HUES64 (cell line): ENCODE results near the gene SMIM9.

ENCODE experiments used
- H3K27ac ChIP-seq: 2 replicates; pipeline ENCODE4 v1.7.0; 2013; ENCODE audit warnings: low read depth, low read length, inconsistent platforms
- H3K27me3 ChIP-seq: 2 replicates; pipeline ENCODE4 v1.6.1; 2013; ENCODE audit warnings: mild to moderate bottlenecking, low read length; ENCODE audit not compliant: insufficient read depth
- H3K36me3 ChIP-seq: 2 replicates; pipeline ENCODE4 v1.6.1; 2013; ENCODE audit warnings: mild to moderate bottlenecking, low read length; ENCODE audit not compliant: insufficient read depth
- H3K4me1 ChIP-seq: 2 replicates; pipeline ENCODE4 v1.6.1; 2013; ENCODE audit warnings: mild to moderate bottlenecking, low read length, moderate library complexity; ENCODE audit not compliant: insufficient read depth
- H3K4me3 ChIP-seq: 2 replicates; pipeline ENCODE4 v1.5.1; 2013; ENCODE audit warnings: mild to moderate bottlenecking, low read length, moderate library complexity
- H3K9ac ChIP-seq: 2 replicates; pipeline ENCODE4 v1.6.1; 2013; ENCODE audit warnings: mild to moderate bottlenecking, low read depth, low read length
- H3K9me3 ChIP-seq: 2 replicates; pipeline ENCODE4 v1.6.1; 2013; ENCODE audit warnings: low read depth, low read length; ENCODE audit not compliant: insufficient read depth
- WGBS: fragments of 150-250, 120-280 bp; methylation state at CpG from one replicate; pipeline ENCODE4 v1.1.7; 2013; ENCODE audit warnings: missing lambda C conversion rate; 5-methylcytosine and 5-hydroxymethylcytosine counted together

SMIM9 gene

DNA sequence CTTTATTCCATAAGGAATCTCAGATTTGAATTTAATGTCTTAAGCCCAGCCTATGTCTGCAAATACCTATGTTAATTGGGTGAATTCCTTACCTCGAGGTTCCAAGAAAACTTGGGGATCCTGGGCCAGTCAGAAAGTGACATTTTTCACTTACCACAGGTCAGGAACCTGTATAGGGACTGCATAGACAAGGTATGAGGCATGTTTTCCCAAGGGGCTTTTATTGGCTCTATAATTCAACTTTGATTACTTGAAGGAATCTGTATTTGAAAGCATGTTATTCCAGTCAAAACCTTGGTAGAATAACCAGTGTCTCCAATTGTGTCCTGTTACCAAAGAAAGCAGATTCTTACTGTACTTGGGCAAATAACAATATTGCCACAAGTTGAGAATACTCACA is 20.7 kb downstream of the SMIM9 start:
- Histone ChIP-seq H3K36me3 (no peaks in the 10 kb centered on the region), H3K9ac (no peak overlapping the region), H3K27ac (no peak overlapping the region), H3K4me3 (no peak overlapping the region), H3K9me3 (no peaks in the 10 kb centered on the region), H3K4me1 (peaks cover 4% of the 10 kb centered on the region; the same call in 1 of the 2 replicates), H3K27me3 (no peaks in the 10 kb centered on the region)
- 33% methylated on average over 1 of the region's 1 CpG for WGBS

- H3K36me3 ChIP-seq, result no peaks in the 10 kb centered on the region
- H3K27me3 ChIP-seq, result no peaks in the 10 kb centered on the region; the same call in 1 of the 2 replicates
- no peak overlapping the region for H3K9ac ChIP-seq
- 83% methylated on average over 2 of the region's 2 CpGs for WGBS
- no peak overlapping the region for H3K4me3 ChIP-seq
- H3K4me1 ChIP-seq, result peaks cover 4% of the 10 kb centered on the region; the same call in 1 of the 2 replicates
- H3K27ac ChIP-seq, result no peak overlapping the region
- no peaks in the 10 kb centered on the region for H3K9me3 ChIP-seq
Measured at GRCh38 chrX:154812341-154813101, 21.9 kb downstream of the SMIM9 start.

DNA sequence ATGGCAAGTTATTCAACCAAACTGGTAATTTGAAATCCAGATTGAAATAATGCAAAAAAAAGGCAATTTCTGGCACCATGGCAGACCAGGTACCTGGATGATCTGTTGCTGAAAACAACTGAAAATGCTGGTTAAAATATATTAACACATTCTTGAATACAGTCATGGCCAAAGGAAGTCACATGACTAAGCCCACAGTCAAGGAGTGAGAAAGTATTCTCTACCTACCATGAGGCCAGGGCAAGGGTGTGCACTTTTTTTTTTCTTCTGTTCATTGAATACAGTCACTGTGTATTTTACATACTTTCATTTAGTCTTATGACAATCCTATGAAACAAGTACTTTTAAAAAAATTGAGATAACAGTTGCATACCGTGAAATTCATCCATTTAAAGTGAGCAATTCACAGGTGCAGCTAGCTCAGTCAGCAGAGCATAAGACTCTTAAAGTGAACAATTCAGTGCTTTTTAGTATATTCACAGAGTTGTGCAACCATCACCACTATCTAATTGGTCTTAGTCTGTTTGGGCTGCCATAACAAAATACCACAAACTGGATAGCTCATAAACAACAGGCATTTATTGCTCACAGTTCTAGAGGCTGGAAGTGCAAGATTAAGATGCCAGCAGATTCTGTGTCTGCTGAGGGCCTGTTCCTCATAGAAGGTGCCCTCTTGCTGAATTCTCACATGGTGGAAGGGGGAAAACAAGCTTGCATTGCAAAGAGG is 24.4 kb downstream of the SMIM9 start:
- Histone ChIP-seq H3K9me3 (no peaks in the 10 kb centered on the region), H3K4me1 (peaks cover 4% of the 10 kb centered on the region; the same call in 1 of the 2 replicates), H3K36me3 (no peaks in the 10 kb centered on the region), H3K27ac (no peak overlapping the region), H3K9ac (no peak overlapping the region), H3K4me3 (no peak overlapping the region), H3K27me3 (peaks cover 10% of the 10 kb centered on the region)
- 92% methylated on average over 1 of the region's 1 CpG for WGBS

DNA sequence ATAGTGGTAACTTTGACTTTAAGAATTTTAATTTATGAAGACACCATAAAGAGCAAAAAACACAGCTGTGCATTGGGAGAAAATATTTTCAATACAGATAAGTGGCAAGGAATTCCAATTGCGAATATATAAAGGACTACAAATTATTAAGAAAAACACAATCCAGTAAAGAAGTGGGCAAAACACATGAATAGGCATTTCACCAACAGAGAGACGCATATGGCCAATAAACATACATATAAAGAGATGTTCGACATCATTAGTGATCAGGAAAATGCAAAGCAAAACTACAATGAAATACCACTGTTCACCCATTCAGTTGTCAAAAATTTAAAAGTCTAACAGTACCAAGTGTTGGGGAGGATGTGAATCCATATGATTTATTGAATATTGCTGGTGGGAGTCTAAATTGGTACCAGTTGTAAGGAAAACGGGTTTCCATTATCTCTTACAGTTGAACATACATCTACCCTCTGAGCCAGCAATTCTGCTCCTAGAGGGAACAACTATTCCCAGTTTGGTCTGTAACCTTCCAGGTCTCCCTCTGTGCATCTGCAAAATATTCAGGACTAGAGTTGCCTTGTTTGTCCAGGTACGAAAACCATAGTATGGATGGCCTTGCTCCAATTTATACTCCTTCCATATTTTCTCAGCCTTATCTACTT is 27.5 kb downstream of the SMIM9 start:
- no peaks in the 10 kb centered on the region for H3K9me3 ChIP-seq
- H3K27ac ChIP-seq, result no peak overlapping the region
- peaks cover 42% of the 10 kb centered on the region for H3K27me3 ChIP-seq
- 94% methylated on average over 4 of the region's 5 CpGs for WGBS
- no peak overlapping the region for H3K9ac ChIP-seq
- H3K4me3 ChIP-seq, result no peak overlapping the region
- H3K36me3 ChIP-seq, result no peaks in the 10 kb centered on the region
- no peaks in the 10 kb centered on the region; the same call in 1 of the 2 replicates for H3K4me1 ChIP-seq

DNA sequence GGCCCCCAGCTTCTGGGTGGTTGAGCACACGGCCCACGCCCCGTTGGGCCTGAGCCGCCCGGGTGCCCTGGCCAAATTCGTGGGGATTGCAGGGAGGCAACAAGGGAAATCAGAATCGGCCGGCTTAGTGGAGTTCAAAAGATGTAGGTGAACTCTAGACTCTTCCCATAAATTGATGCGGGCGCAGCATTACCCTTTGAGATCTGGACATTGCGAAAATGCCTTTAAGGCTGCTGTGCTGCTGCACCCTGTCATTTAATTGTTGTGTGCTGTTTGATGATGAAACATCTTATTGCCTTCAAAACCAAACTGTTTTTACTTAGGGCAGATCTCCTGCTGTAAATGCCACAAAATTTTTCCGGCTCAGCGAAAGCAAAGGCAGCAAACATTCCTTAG is 28.8 kb downstream of the SMIM9 start:
- no peaks in the 10 kb centered on the region for H3K36me3 ChIP-seq
- H3K27ac ChIP-seq, result no peak overlapping the region
- WGBS, result 11% methylated on average over 13 of the region's 13 CpGs
- H3K4me1 ChIP-seq, result no peaks in the 10 kb centered on the region; the same call in 1 of the 2 replicates
- no peaks in the 10 kb centered on the region for H3K9me3 ChIP-seq
- peaks cover 53% of the 10 kb centered on the region for H3K27me3 ChIP-seq
- peak overlapping the region; percentile 61 for H3K4me3 ChIP-seq
- no peak overlapping the region for H3K9ac ChIP-seq

DNA sequence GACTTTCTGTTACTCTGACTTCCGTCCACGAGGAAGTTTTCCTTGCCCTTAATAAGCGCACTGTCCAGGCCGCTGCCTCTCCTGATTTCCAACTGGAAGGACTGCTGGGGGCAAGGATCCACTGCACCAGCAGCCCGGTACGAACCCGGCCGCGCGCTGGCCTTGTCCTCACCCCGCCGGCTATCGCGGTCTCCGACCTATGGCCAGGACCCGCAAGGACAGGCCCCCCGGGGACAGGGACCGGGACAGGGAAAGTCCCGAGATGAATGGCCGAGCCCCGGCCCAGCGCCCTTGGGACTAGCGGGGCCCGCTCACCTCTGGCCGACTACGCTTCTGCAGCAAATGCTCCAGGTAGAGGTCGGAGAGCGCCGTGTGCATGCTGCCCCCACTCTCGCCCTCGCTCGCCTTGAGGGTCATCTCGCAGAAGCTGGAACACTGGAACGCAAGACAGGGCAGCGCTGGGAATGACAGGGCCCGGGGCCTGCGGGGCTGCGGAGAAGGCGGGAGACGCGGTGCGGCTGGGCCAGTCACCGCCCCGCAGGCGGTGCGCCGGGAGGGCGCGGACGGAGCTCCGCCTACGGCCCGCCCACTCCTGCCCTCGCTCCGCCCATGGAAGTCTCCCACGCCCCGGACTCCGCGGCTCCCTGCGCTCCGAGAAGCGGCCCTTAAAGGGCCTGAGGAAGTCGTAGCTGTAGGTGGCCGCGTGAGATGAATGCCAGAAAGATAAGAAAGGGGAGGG is 29.3 kb downstream of the SMIM9 start, which contains the start of gene MPP1:
MPP1 (minus strand) TSS at position 529 of the 739 bp plus-strand sequence; CDS start at position 417, 112 bp downstream.
- H3K4me1 ChIP-seq, result peaks cover 3% of the 10 kb centered on the region
- no peak within 1 kb of the TSS for H3K27ac ChIP-seq
- H3K27me3 ChIP-seq, result peaks cover 59% of the 10 kb centered on the region
- no peak within 1 kb of the TSS for H3K9ac ChIP-seq
- H3K9me3 ChIP-seq, result no peaks in the 10 kb centered on the region
- peak within 1 kb of the TSS; percentile 61 for H3K4me3 ChIP-seq
- no peaks in the 10 kb centered on the region for H3K36me3 ChIP-seq
- WGBS, result 1% methylated on average over 65 of the region's 65 CpGs

DNA sequence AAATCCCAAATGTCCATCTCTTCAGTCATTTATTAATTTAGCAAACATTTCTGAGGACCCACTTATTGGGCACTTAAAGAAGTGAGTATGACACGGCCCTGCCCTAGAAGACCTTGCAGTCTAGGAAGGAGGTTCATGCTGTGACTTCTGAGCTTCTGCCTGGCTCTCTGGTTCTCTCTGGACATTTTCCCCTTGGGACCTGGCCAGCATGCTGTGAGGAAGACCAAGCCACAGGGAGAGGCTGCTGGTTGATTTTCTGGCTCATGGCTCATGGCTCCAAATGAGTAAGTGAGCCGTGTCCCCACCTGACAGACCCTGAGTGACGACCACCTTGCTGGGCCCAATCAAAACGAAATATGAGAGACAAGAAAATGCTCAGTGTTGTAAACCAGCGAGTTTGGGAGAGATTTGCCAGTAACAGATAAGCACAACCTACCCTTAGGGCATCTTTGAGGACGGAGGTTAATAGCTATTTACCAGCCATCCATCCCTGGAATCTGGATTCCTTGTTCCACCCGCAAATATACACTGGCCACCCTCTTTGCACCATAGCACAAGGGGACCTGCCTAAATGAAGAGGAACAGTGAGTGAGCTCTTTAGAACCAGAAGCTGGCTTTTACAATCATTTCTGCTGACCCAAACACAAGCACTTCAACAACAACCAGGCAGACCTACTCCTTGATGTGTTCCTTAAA is 30.1 kb downstream of the SMIM9 start:
- Histone ChIP-seq H3K9ac (no peak overlapping the region), H3K4me3 (peak overlapping the region; percentile 61), H3K4me1 (peaks cover 9% of the 10 kb centered on the region), H3K27ac (no peak overlapping the region), H3K9me3 (no peaks in the 10 kb centered on the region), H3K36me3 (no peaks in the 10 kb centered on the region), H3K27me3 (peaks cover 59% of the 10 kb centered on the region)
- WGBS, result 51% methylated on average over 7 of the region's 7 CpGs

DNA sequence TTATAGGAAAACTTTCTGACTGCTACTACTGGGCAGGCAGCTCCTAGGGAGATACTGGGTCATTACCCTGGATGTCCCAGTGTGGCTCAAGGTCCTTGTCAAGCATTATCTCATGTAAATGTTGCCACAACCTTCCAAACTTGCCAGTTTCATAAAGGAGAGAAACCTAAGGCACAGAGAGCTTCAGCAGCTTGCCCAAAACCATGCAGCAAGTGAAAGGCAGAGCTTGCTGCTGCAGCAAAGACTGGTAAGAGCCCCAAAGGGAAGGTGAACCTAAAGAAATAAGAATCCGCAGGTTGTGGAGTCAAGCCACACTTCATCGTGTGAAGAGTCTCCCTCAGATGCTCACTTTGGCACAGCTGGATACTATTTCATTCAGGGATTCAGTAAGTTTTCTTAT is 31.5 kb downstream of the SMIM9 start:
- 78% methylated on average over 2 of the region's 2 CpGs for WGBS
- H3K4me1 ChIP-seq, result peaks cover 14% of the 10 kb centered on the region
- H3K9ac ChIP-seq, result no peak overlapping the region
- no peaks in the 10 kb centered on the region for H3K36me3 ChIP-seq
- H3K4me3 ChIP-seq, result no peak overlapping the region
- H3K9me3 ChIP-seq, result no peaks in the 10 kb centered on the region
- H3K27ac ChIP-seq, result no peak overlapping the region
- H3K27me3 ChIP-seq, result peaks cover 59% of the 10 kb centered on the region

DNA sequence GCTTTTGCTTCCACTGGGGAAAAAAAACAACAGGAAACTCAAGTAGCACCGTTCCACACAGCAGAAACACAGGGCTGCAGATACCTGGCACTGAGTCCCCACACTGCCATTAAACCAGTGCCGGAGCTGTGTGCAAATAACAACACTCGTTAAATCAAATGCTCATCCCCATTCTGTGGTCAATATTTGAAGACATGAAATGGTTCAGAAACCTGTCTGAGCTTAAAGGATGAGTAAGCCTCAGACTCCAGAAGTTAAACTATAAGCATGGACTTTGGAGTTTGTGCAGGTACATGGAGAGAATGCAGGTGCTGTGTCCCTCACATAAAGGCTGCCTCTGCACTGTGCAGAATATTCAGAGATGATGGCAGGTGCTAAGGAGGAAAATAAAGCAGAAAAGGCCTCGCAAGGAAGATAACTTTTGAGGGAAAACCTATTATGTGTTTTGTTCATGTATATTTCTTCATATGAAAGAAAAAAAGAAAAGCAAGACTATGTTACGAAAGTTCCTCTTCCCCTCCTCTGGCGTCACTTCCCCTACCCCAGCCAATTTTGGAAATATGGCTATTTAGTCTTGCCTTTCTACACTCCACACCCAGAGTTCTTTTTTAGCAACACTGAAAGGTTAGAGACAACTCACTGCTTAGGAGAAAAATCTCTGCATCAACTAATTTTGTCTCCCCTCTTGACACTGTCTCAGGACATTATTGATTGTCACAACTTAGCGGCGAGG is 33.8 kb downstream of the SMIM9 start:
- Histone ChIP-seq H3K4me3 (no peak overlapping the region), H3K9me3 (no peaks in the 10 kb centered on the region), H3K27ac (no peak overlapping the region), H3K36me3 (no peaks in the 10 kb centered on the region), H3K27me3 (peaks cover 55% of the 10 kb centered on the region), H3K9ac (no peak overlapping the region), H3K4me1 (peaks cover 21% of the 10 kb centered on the region)
- 87% methylated on average over 7 of the region's 8 CpGs for WGBS
